ENCODE data around the gene BRCA1. TPM values are rescaled to one million over a fixed set of nuclear protein-coding genes. Genes with fewer than 3 reads are reported as not detected.

BRCA1 gene
- total RNA-seq (2022) (12.4 and 18.1 TPM in 2 replicates), Bru-seq, nascent RNA (percentile 51 among the genes with signal in this experiment), BruChase-seq, experiment 1, labeled RNA remaining after a 6-hour chase (percentile 59 among the genes with signal in this experiment), BruChase-seq, experiment 2, labeled RNA remaining after a 2-hour chase (percentile 59 among the genes with signal in this experiment)
- long read RNA-seq, full-length matches to known transcripts: 1 of 40 reads
- long read RNA-seq, partial matches to known transcripts: 6 of 40 reads
- long read RNA-seq, other reads (novel, unspliced or antisense): 33 of 40 reads

GRCh38 chr17:43125133-43125966, at the start of gene BRCA1:
Gene BRCA1, minus strand, starts transcription at chr17:43125364. Its CDS starts 1,268 bp downstream, at chr17:43124096.
- BruUV-seq (replicated peaks): no TSS peak
- H3K27me3 Mint-ChIP-seq (ENCODE audit: insufficient read depth, unreplicated experiment): no peaks in the 10 kb centered on the region
- TF ChIP-seq, protein P1, sequence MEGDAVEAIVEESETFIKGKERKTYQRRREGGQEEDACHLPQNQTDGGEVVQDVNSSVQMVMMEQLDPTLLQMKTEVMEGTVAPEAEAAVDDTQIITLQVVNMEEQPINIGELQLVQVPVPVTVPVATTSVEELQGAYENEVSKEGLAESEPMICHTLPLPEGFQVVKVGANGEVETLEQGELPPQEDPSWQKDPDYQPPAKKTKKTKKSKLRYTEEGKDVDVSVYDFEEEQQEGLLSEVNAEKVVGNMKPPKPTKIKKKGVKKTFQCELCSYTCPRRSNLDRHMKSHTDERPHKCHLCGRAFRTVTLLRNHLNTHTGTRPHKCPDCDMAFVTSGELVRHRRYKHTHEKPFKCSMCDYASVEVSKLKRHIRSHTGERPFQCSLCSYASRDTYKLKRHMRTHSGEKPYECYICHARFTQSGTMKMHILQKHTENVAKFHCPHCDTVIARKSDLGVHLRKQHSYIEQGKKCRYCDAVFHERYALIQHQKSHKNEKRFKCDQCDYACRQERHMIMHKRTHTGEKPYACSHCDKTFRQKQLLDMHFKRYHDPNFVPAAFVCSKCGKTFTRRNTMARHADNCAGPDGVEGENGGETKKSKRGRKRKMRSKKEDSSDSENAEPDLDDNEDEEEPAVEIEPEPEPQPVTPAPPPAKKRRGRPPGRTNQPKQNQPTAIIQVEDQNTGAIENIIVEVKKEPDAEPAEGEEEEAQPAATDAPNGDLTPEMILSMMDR (IDR thresholded peaks at IDR 0.05; ENCODE audit: unreplicated experiment): no peak
- intact Hi-C loops (cut with micrococcal nuclease): loop anchor here (1.0 kb wide), 1 partner anchor 45 kb away; no protein-coding TSS in a partner anchor
- H3K9me3 Mint-ChIP-seq (ENCODE audit: unreplicated experiment): no peaks in the 10 kb centered on the region
- H3K4me3 Mint-ChIP-seq (ENCODE audit: unreplicated experiment): peak within 1 kb of the TSS; percentile 99
- peak within 1 kb of the TSS; percentile 88 for H3K27ac Mint-ChIP-seq (ENCODE audit: low read depth, unreplicated experiment)
- ChIA-PET POLR2A (interaction anchor here (0.6 to 3.5 kb wide), 13 partner anchors 15 to 292 kb away, joined by 3 to 37 read pairs (median 4); partner anchors contain the start of genes NBR1, PSME3 and RPL27), CTCF (interaction anchor here (0.6 kb wide), 1 partner anchor 25 kb away, joined by 3 read pairs; no protein-coding TSS in a partner anchor)
- H3K4me1 Mint-ChIP-seq (ENCODE audit: insufficient read depth, unreplicated experiment): peaks cover 26% of the 10 kb centered on the region
- H3K36me3 Mint-ChIP-seq (ENCODE audit: insufficient read depth, unreplicated experiment): peaks cover 28% of the 10 kb centered on the region
- DNase-seq (ENCODE audit: unreplicated experiment): peak; percentile 99

- DNase-seq (ENCODE audit: unreplicated experiment): peak; percentile 86
- Mint-ChIP-seq H3K4me1 (ENCODE audit: insufficient read depth, unreplicated experiment) (peaks cover 7% of the 10 kb centered on the region), H3K9me3 (ENCODE audit: unreplicated experiment) (no peaks in the 10 kb centered on the region), H3K36me3 (ENCODE audit: insufficient read depth, unreplicated experiment) (peaks cover 32% of the 10 kb centered on the region), H3K27ac (ENCODE audit: low read depth, unreplicated experiment) (no peak overlapping the region), H3K4me3 (ENCODE audit: unreplicated experiment) (no peak overlapping the region), H3K27me3 (ENCODE audit: insufficient read depth, unreplicated experiment) (no peaks in the 10 kb centered on the region)
- TSS peak; percentile 80 for BruUV-seq (replicated peaks)
- POLR2A ChIA-PET: interaction anchor here (0.6 to 3.4 kb wide), 37 partner anchors 7 to 1912 kb away, joined by 3 to 32 read pairs (median 4); partner anchors contain the start of genes BRCA1, COA3, ODAD4 and RND2
- TF ChIP-seq, protein P1 (IDR thresholded peaks at IDR 0.05; ENCODE audit: unreplicated experiment): peak; percentile 12
- CTCF ChIA-PET: interaction anchor here (0.8 to 1.4 kb wide), 4 partner anchors 27 to 312 kb away, joined by 3 to 5 read pairs (median 4); partner anchors contain the start of gene DHX8
- intact Hi-C loops (cut with micrococcal nuclease): loop anchor here (5.0 kb wide), 2 partner anchors 150 to 165 kb away; partner anchors contain the start of genes IFI35 and VAT1
Observed at GRCh38 chr17:43171586-43172487, 46.7 kb upstream of the BRCA1 start.

- Mint-ChIP-seq H3K9me3 (ENCODE audit: unreplicated experiment) (no peaks in the 10 kb centered on the region), H3K36me3 (ENCODE audit: insufficient read depth, unreplicated experiment) (peaks cover 30% of the 10 kb centered on the region), H3K4me1 (ENCODE audit: insufficient read depth, unreplicated experiment) (no peaks in the 10 kb centered on the region), H3K27ac (ENCODE audit: low read depth, unreplicated experiment) (no peak within 1 kb of the TSS), H3K27me3 (ENCODE audit: insufficient read depth, unreplicated experiment) (no peaks in the 10 kb centered on the region), H3K4me3 (ENCODE audit: unreplicated experiment) (no peak within 1 kb of the TSS)
- ChIA-PET POLR2A (interaction anchor here (0.6 to 3.4 kb wide), 26 partner anchors 8 to 1240 kb away, joined by 3 to 32 read pairs (median 6); partner anchors contain the start of genes BRCA1, ODAD4, RND2 and RPL27), CTCF (interaction anchor here (0.5 to 1.4 kb wide), 5 partner anchors 28 to 646 kb away, joined by 3 to 5 read pairs (median 4); partner anchors contain the start of genes DHX8 and RPL27)
- TF ChIP-seq, protein P1 (IDR thresholded peaks at IDR 0.05; ENCODE audit: unreplicated experiment): no peak
- BruUV-seq (replicated peaks): no TSS peak
- intact Hi-C loops (cut with micrococcal nuclease): loop anchor here (1.0 to 5.0 kb wide), 3 partner anchors 46 to 164 kb away; partner anchors contain the start of genes BRCA1, IFI35 and VAT1
- DNase-seq (ENCODE audit: unreplicated experiment): peak; percentile 99
Observed at GRCh38 chr17:43170766-43171585, 45.8 kb upstream of the BRCA1 start, which contains the start of gene NBR1. Gene NBR1, plus strand, starts transcription at chr17:43171214. Its CDS starts 4,586 bp downstream, at chr17:43175800.

Measured in MCF 10A (cell line).